A673 (cell line): ENCODE data around the gene HNRNPM. TPM values are rescaled to one million over a fixed set of nuclear protein-coding genes. Genes with fewer than 3 reads are reported as not detected.

Experiments used
- BruUV-seq: library from RNA; stranded (reverse); fragments of 400-500 nt; replicated peaks from 2 replicates; lab custom pipeline; 2021; lab: Mats Ljungman, UMichigan
- CTCF ChIA-PET: fragments of 300-600 bp; sonication (Branson Sonifier 250); formaldehyde crosslinking; loops from one replicate; lab custom pipeline; 2022; ENCODE audit warnings: antibody characterized with exemption; lab: Charles Lee
- POLR2A ChIA-PET: fragments of 300-600 bp; sonication (Branson Sonifier 250); formaldehyde crosslinking; loops from one replicate; lab custom pipeline; 2022; ENCODE audit warnings: antibody characterized with exemption; ENCODE audit not compliant: low non-redundant PET; lab: Charles Lee
- DNase-seq: peaks from one replicate; pipeline ENCODE4 v3.0.0-alpha.2; 2015; ENCODE audit warnings: low spot score
- H3K27ac ChIP-seq: fragments of 200-600 bp; sonication (generic); 2 replicates; pipeline ENCODE4 v1.5.1; 2016; ENCODE audit warnings: mixed run types, low read depth, mild to moderate bottlenecking, mixed read lengths, antibody characterized with exemption, low read length; ENCODE audit not compliant: poor library complexity, severe bottlenecking
- H3K27me3 ChIP-seq: fragments of 200-600 bp; sonication (generic); replicated peaks from 2 replicates; pipeline ENCODE4 v1.6.1; 2017; ENCODE audit warnings: mixed run types, low read depth, mild to moderate bottlenecking, mixed read lengths, antibody characterized with exemption, low read length; ENCODE audit not compliant: insufficient read depth, poor library complexity
- H3K36me3 ChIP-seq: fragments of 200-600 bp; sonication (generic); 2 replicates; pipeline ENCODE4 v1.6.1; 2016; ENCODE audit warnings: mixed run types, mild to moderate bottlenecking, mixed read lengths, antibody characterized with exemption, low read length; ENCODE audit not compliant: insufficient read depth, poor library complexity, severe bottlenecking
- H3K4me1 ChIP-seq: fragments of 200-600 bp; sonication (generic); 2 replicates; pipeline ENCODE4 v1.6.1; 2017; ENCODE audit warnings: mixed run types, mild to moderate bottlenecking, mixed read lengths, antibody characterized with exemption, low read length; ENCODE audit not compliant: insufficient read depth, poor library complexity, severe bottlenecking
- H3K4me3 ChIP-seq: fragments of 200-600 bp; sonication (generic); 2 replicates; pipeline ENCODE4 v1.5.1; 2016; ENCODE audit warnings: low read depth, mixed run types, mild to moderate bottlenecking, mixed read lengths, low read length; ENCODE audit not compliant: poor library complexity, severe bottlenecking
- H3K9me3 ChIP-seq: fragments of 200-600 bp; sonication (generic); 2 replicates; pipeline ENCODE4 v1.6.1; 2016; ENCODE audit warnings: mixed run types, low read depth, mild to moderate bottlenecking, mixed read lengths, antibody characterized with exemption, low read length; ENCODE audit not compliant: poor library complexity, severe bottlenecking
- CTCF ChIP-seq: fragments of 300-800, 200-600 bp; sonication (generic); conservative IDR thresholded peaks from 2 replicates; pipeline ENCODE4 v1.5.1; 2017; ENCODE audit warnings: low read depth, mild to moderate bottlenecking, antibody characterized with exemption, low read length, moderate library complexity, mixed read lengths
- EZH2 ChIP-seq: fragments of 200-600 bp; sonication (generic); IDR thresholded peaks from 2 replicates; pipeline ENCODE4 v1.6.1; 2017; ENCODE audit warnings: borderline replicate concordance, low read depth, mild to moderate bottlenecking, mixed read lengths, antibody characterized with exemption, low read length; ENCODE audit not compliant: poor library complexity, severe bottlenecking
- intact Hi-C: fragments of 100-400 bp; cut with micrococcal nuclease; formaldehyde crosslinking; loops from one replicate; pipeline ENCODE4 v1.10.0; 2022; ENCODE audit not compliant: unreplicated experiment
- total RNA-seq: library from RNA; stranded (reverse); gene quantifications from 2 replicates; pipeline ENCODE4 v1.2.3, GENCODE V29; 2021

The HNRNPM gene
- total RNA-seq, 1 experiment from 2014 or later: 436 TPM

GRCh38 chr19:8473648-8474476 lies 29.1 kb downstream of the HNRNPM start:
- intact Hi-C loops: no loop called here
- Histone ChIP-seq H3K27me3 (no peaks in the 10 kb centered on the region), H3K36me3 (peaks cover 93% of the 10 kb centered on the region), H3K4me3 (no peak overlapping the region), H3K9me3 (no peaks in the 10 kb centered on the region), H3K4me1 (no peaks in the 10 kb centered on the region), H3K27ac (no peak overlapping the region)
- DNase-seq: no peak
- BruUV-seq: no TSS peak
- no peak for TF ChIP-seq EZH2
- no peak for TF ChIP-seq CTCF
- POLR2A ChIA-PET: no interaction called here
- CTCF ChIA-PET: no interaction called here

GRCh38 chr19:8475005-8475404 lies 30.2 kb downstream of the HNRNPM start:
- no peaks in the 10 kb centered on the region for H3K27me3 ChIP-seq
- no peak overlapping the region for H3K4me3 ChIP-seq
- peaks cover 88% of the 10 kb centered on the region for H3K36me3 ChIP-seq
- TF ChIP-seq EZH2 (no peak), CTCF (no peak)
- ChIA-PET CTCF (no interaction called here), POLR2A (no interaction called here)
- BruUV-seq: no TSS peak
- H3K4me1 ChIP-seq: no peaks in the 10 kb centered on the region
- intact Hi-C loops: no loop called here
- no peak overlapping the region for H3K27ac ChIP-seq
- H3K9me3 ChIP-seq: no peaks in the 10 kb centered on the region
- DNase-seq: no peak

GRCh38 chr19:8476524-8476923 lies 31.7 kb downstream of the HNRNPM start:
- H3K9me3 ChIP-seq: no peaks in the 10 kb centered on the region
- no peak for DNase-seq
- intact Hi-C loops: no loop called here
- POLR2A ChIA-PET: no interaction called here
- no peak overlapping the region for H3K27ac ChIP-seq
- peaks cover 86% of the 10 kb centered on the region for H3K36me3 ChIP-seq
- H3K4me1 ChIP-seq: no peaks in the 10 kb centered on the region
- no peaks in the 10 kb centered on the region for H3K27me3 ChIP-seq
- CTCF ChIA-PET: no interaction called here
- TF ChIP-seq EZH2 (no peak), CTCF (no peak)
- no TSS peak for BruUV-seq
- no peak overlapping the region for H3K4me3 ChIP-seq
